PC-3 (cell line): ENCODE data around the gene DNPEP. TPM values are rescaled to one million over a fixed set of nuclear protein-coding genes. Genes with fewer than 3 reads are reported as not detected.

ENCODE experiments used
- ATAC-seq: fragments of 200-7000 bp; cut with Tn5 transposase; 2 replicates; pipeline ENCODE4 v1.9.1; 2020; ENCODE audit warnings: mild to moderate bottlenecking, moderate library complexity
- BruUV-seq: library from RNA; stranded (reverse); fragments of 400-500 nt; replicated peaks from 2 replicates; lab custom pipeline; 2021; lab: Mats Ljungman, UMichigan
- CTCF ChIA-PET: fragments of 300-600 bp; sonication (Branson Sonifier 250); formaldehyde crosslinking; loops from one replicate; lab custom pipeline; 2022; ENCODE audit warnings: antibody characterized with exemption; lab: Charles Lee
- POLR2A ChIA-PET: fragments of 300-600 bp; sonication (Branson Sonifier 250); formaldehyde crosslinking; loops from one replicate; lab custom pipeline; 2022; ENCODE audit warnings: antibody characterized with exemption; ENCODE audit not compliant: unreplicated experiment; lab: Charles Lee
- DNase-seq: peaks from one replicate; pipeline ENCODE4 v3.0.0-alpha.2; 2015
- H2AFZ ChIP-seq: fragments of 300-600 bp; sonication (generic); 2 replicates; pipeline ENCODE4 v1.6.0; 2016; ENCODE audit warnings: antibody characterized with exemption, low read length
- H3F3A ChIP-seq: fragments of 300-600 bp; sonication (generic); one replicate; pipeline ENCODE4 v1.6.0; 2017; ENCODE audit warnings: antibody characterized with exemption, low read length, control low read depth, mild to moderate bottlenecking; ENCODE audit not compliant: unreplicated experiment
- H3K27ac ChIP-seq: fragments of 300-600 bp; sonication (generic); 2 replicates; pipeline ENCODE4 v1.5.1; 2016; ENCODE audit warnings: mild to moderate bottlenecking, low read length
- H3K27me3 ChIP-seq: fragments of 300-600 bp; sonication (generic); 2 replicates; pipeline ENCODE4 v1.6.1; 2016; ENCODE audit warnings: low read length, mixed read lengths
- H3K36me3 ChIP-seq: fragments of 300-600 bp; sonication (generic); 2 replicates; pipeline ENCODE4 v1.6.1; 2016; ENCODE audit warnings: low read depth, mixed run types, low read length, mixed read lengths
- H3K4me1 ChIP-seq: fragments of 300-600 bp; sonication (generic); 2 replicates; pipeline ENCODE4 v1.5.1; 2016; ENCODE audit warnings: low read length; ENCODE audit not compliant: insufficient read depth
- H3K4me2 ChIP-seq: fragments of 300-600 bp; sonication (generic); 2 replicates; pipeline ENCODE4 v1.6.0; 2016; ENCODE audit warnings: low read length
- H3K4me3 ChIP-seq: fragments of 300-600 bp; sonication (generic); 2 replicates; pipeline ENCODE4 v1.5.1; 2016; ENCODE audit warnings: mild to moderate bottlenecking, low read length, mixed read lengths
- H3K79me2 ChIP-seq: fragments of 300-600 bp; sonication (generic); 2 replicates; pipeline ENCODE4 v1.6.1; 2017; ENCODE audit warnings: low read length, mixed read lengths
- H3K9ac ChIP-seq: fragments of 300-600 bp; sonication (generic); 2 replicates; pipeline ENCODE4 v1.6.0; 2016; ENCODE audit warnings: mild to moderate bottlenecking, low read length
- H3K9me2 ChIP-seq: fragments of 300-600 bp; sonication (generic); replicated peaks from 2 replicates; pipeline ENCODE4 v1.6.1; 2016; ENCODE audit warnings: mixed run types, low read length, mixed read lengths
- H3K9me3 ChIP-seq: fragments of 300-600 bp; sonication (generic); 2 replicates; pipeline ENCODE4 v1.6.1; 2016; ENCODE audit warnings: low read length, mixed read lengths
- H4K20me1 ChIP-seq: fragments of 300-600 bp; sonication (generic); 2 replicates; pipeline ENCODE4 v1.6.1; 2016; ENCODE audit warnings: low read length, mixed read lengths
- CTCF ChIP-seq: fragments of 300-600 bp; sonication (generic); conservative IDR thresholded peaks from 2 replicates; pipeline ENCODE4 v1.5.1; 2017; ENCODE audit warnings: antibody characterized with exemption, low read depth, mild to moderate bottlenecking, low read length
- EZH2 ChIP-seq: fragments of 300-600 bp; sonication (generic); IDR thresholded peaks from one replicate; pipeline ENCODE4 v1.6.1; 2017; ENCODE audit warnings: antibody characterized with exemption, mild to moderate bottlenecking, low read length; ENCODE audit not compliant: unreplicated experiment
- EZH2phosphoT487 ChIP-seq: fragments of 300-600 bp; sonication (generic); IDR thresholded peaks from 2 replicates; pipeline ENCODE4 v1.6.1; 2018; ENCODE audit warnings: mild to moderate bottlenecking, antibody characterized with exemption, low read length, borderline replicate concordance
- intact Hi-C: fragments of 100-400 bp; cut with micrococcal nuclease; formaldehyde crosslinking; loops from 2 replicates; pipeline ENCODE4 v1.9.0; 2023
- total RNA-seq: library from RNA; depleted of rRNA; stranded (reverse); fragments of >200 nt; gene quantifications from 2 replicates; pipeline ENCODE4 v1.2.3, GENCODE V29; 2014

DNPEP gene
- total RNA-seq, 1 experiment from 2014 or later, result 114 TPM

DNA sequence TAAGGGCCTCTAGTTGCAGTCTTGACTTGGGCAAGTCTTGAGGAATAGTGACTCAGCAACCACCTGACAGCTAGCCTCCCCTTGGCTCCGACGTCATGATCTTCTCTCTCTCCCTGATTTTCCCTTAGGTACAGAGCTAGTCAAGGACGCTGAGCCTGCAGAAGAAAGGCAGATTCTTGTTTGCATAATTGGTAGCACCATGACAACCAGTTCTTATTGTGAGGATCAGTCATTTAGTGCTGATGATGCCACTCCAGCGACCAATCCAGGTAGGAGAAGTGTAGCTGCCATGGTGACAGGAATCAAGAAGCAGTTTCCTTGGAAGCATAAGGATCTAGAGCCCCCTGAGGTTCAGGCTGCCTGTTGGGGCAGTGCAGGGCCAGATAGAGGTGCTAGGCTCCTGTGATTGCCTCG lies 52.3 kb downstream of the DNPEP start:
- no peak overlapping the region for H3K9ac ChIP-seq
- intact Hi-C loops, result no loop called here
- ATAC-seq, result no peak
- no peaks in the 10 kb centered on the region for H3K36me3 ChIP-seq
- DNase-seq, result no peak
- H3K9me3 ChIP-seq, result no peaks in the 10 kb centered on the region
- H3K79me2 ChIP-seq, result no peaks in the 10 kb centered on the region
- no peak overlapping the region for H2AFZ ChIP-seq
- no TSS peak for BruUV-seq
- peaks cover 15% of the 10 kb centered on the region for H3K27me3 ChIP-seq
- H3K4me2 ChIP-seq, result no peak overlapping the region
- no peak overlapping the region for H3K27ac ChIP-seq
- no peaks in the 10 kb centered on the region for H4K20me1 ChIP-seq
- H3K9me2 ChIP-seq, result no peaks in the 10 kb centered on the region
- TF ChIP-seq EZH2phosphoT487, result no peak
- no peak for TF ChIP-seq EZH2
- TF ChIP-seq CTCF, result no peak
- H3F3A ChIP-seq, result no peaks in the 10 kb centered on the region
- CTCF ChIA-PET, result interaction anchor here (0.6 kb wide), 1 partner anchor 142 kb away, joined by 4 read pairs; no protein-coding TSS in a partner anchor
- H3K4me1 ChIP-seq, result no peaks in the 10 kb centered on the region
- POLR2A ChIA-PET, result no interaction called here
- H3K4me3 ChIP-seq, result no peak overlapping the region

DNA sequence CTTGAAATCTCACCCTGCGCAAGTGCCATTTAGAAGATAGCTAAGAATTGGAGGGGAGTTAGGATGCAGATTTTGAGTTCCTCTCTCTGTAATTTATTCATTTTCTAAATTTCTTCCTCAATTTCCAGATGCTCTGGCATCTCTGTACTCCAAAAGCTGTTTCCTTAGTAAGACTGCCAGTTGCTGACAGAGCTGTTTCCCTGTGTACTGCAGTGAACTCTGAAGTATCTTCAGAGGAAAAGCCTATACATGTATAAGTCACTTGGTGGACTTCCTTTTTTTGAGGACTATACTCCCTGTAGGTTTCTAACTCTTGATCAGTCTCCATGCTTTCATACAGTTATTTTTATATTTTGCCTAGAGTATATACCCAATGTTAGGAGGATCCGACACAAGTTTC lies 53.6 kb downstream of the DNPEP start:
- Histone ChIP-seq H3K36me3 (no peaks in the 10 kb centered on the region), H4K20me1 (no peaks in the 10 kb centered on the region), H3K4me2 (no peak overlapping the region), H3F3A (no peaks in the 10 kb centered on the region), H3K27ac (no peak overlapping the region), H3K9me2 (no peaks in the 10 kb centered on the region), H3K79me2 (no peaks in the 10 kb centered on the region), H2AFZ (no peak overlapping the region), H3K27me3 (peaks cover 18% of the 10 kb centered on the region), H3K9me3 (no peaks in the 10 kb centered on the region), H3K4me1 (no peaks in the 10 kb centered on the region), H3K9ac (no peak overlapping the region), H3K4me3 (no peak overlapping the region)
- POLR2A ChIA-PET, result no interaction called here
- BruUV-seq, result no TSS peak
- CTCF ChIA-PET, result no interaction called here
- TF ChIP-seq EZH2phosphoT487 (no peak), EZH2 (no peak), CTCF (no peak)
- ATAC-seq (no peak), DNase-seq (no peak)
- intact Hi-C loops, result no loop called here

DNA sequence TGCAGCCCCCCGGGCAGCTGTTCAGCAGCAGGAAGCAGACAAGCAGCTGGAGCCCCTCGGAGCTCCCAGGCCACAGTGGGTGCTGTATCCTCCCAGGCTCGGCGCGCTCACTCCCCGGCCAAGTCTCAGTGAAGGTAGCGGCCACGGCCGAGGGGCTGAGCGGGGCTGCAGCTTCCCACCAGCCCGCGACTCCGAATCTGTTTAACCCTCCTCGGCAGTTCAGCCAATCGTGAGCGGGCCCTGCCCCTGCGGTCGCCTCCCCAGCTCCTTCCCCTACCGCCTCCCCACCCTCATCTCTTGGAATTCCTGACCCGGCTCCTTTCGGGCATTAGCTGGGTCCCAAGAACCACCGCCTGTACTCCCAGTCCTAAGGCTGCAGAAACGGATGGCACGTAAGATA lies 55.2 kb downstream of the DNPEP start, which contains the start of gene RESP18:
RESP18 (minus strand) TSS at position 203 of the 400 bp plus-strand sequence.
- Histone ChIP-seq H3K9me3 (no peaks in the 10 kb centered on the region), H3K4me3 (no peak within 1 kb of the TSS), H3K36me3 (no peaks in the 10 kb centered on the region), H3K9ac (no peak within 1 kb of the TSS), H3F3A (no peaks in the 10 kb centered on the region), H3K79me2 (no peaks in the 10 kb centered on the region), H3K27me3 (peaks cover 21% of the 10 kb centered on the region), H3K4me1 (no peaks in the 10 kb centered on the region), H3K27ac (no peak within 1 kb of the TSS), H4K20me1 (no peaks in the 10 kb centered on the region), H3K9me2 (no peaks in the 10 kb centered on the region), H2AFZ (no peak within 1 kb of the TSS), H3K4me2 (no peak within 1 kb of the TSS)
- no TSS peak for BruUV-seq
- intact Hi-C loops, result no loop called here
- DNase-seq (no peak), ATAC-seq (no peak)
- no peak for TF ChIP-seq EZH2
- no peak for TF ChIP-seq CTCF
- no peak for TF ChIP-seq EZH2phosphoT487
- ChIA-PET CTCF (no interaction called here), POLR2A (no interaction called here)
